GM12878 (cell line): Measurements from ENCODE around the gene IGF2BP1. TPM values are rescaled to one million over a fixed set of nuclear protein-coding genes. Genes with fewer than 3 reads are reported as not detected.

Experiments used
- ATAC-seq: fragments of 200-7000 bp; cut with Tn5 transposase; 3 replicates; pipeline ENCODE4 v1.9.1; 2020; ENCODE audit warnings: mild to moderate bottlenecking, moderate library complexity
- BruUV-seq: library from RNA; stranded (reverse); fragments of 400-500 nt; replicated peaks from 2 replicates; lab custom pipeline; 2021; lab: Mats Ljungman, UMichigan
- CTCF ChIA-PET: fragments of 300-600 bp; sonication (Branson Sonifier 250); formaldehyde crosslinking; extraction: SDS; loops from one replicate; lab custom pipeline; 2021; ENCODE audit warnings: inconsistent platforms; lab: Yijun Ruan, JAX
- POLR2A ChIA-PET: fragments of 350-600 bp; formaldehyde crosslinking; extraction: SDS; loops from one replicate; lab custom pipeline; 2021; ENCODE audit warnings: inconsistent platforms; lab: Charles Lee
- RAD21 ChIA-PET: fragments of 300-600 bp; sonication (Branson Sonifier 250); formaldehyde crosslinking; loops from one replicate; lab custom pipeline; 2023; ENCODE audit warnings: antibody characterized with exemption; ENCODE audit not compliant: unreplicated experiment; lab: Charles Lee
- SMC1A ChIA-PET: fragments of 300-600 bp; sonication (Branson Sonifier 250); formaldehyde crosslinking; loops from one replicate; lab custom pipeline; 2023; ENCODE audit not compliant: unreplicated experiment, uncharacterized antibody; lab: Charles Lee
- DNase-seq: peaks from one replicate; pipeline ENCODE4 v3.0.0-alpha.2; 2011; ENCODE audit warnings: low read depth, low spot score
- FAIRE-seq: peaks from 3 replicates; lab custom pipeline; 2011; peaks lifted over from hg19 to GRCh38; lab: Jason Lieb, UNC
- H2AFZ ChIP-seq: 2 replicates; pipeline ENCODE4 v1.6.0; 2011; ENCODE audit warnings: low read depth, low read length, control low read depth; ENCODE audit not compliant: control insufficient read depth
- H3K27ac ChIP-seq: 2 replicates; pipeline ENCODE4 v1.5.1; 2011; ENCODE audit warnings: control low read depth; ENCODE audit not compliant: control insufficient read depth, insufficient read depth
- H3K27me3 ChIP-seq, 2 experiments: replicated peaks in 1 of 2; 2 replicates each; pipeline versions ENCODE4 v1.6.0 to v1.6.1; 2011; ENCODE audit warnings: low read length in 1 of 2; ENCODE audit not compliant: control insufficient read depth in 2 of 2, insufficient read depth in 2 of 2
- H3K36me3 ChIP-seq, 2 experiments: 2 replicates each; pipeline ENCODE4 v1.5.1; 2011; ENCODE audit warnings: low read length in 1 of 2; ENCODE audit not compliant: control insufficient read depth in 2 of 2, insufficient read depth in 2 of 2
- H3K4me1 ChIP-seq: 2 replicates; pipeline ENCODE4 v1.6.1; 2011; ENCODE audit warnings: mild to moderate bottlenecking, low read length, moderate library complexity, mixed read lengths; ENCODE audit not compliant: control insufficient read depth, insufficient read depth
- H3K4me2 ChIP-seq: 2 replicates; pipeline ENCODE4 v1.6.0; 2011; ENCODE audit warnings: control low read depth; ENCODE audit not compliant: control insufficient read depth, insufficient read depth
- H3K4me3 ChIP-seq: fragments of 200-600 bp; sonication (generic); 2 replicates; pipeline ENCODE4 v1.5.1; 2016
- H3K79me2 ChIP-seq: 2 replicates; pipeline ENCODE4 v1.6.0; 2011; ENCODE audit warnings: low read length; ENCODE audit not compliant: control insufficient read depth, insufficient read depth
- H3K9ac ChIP-seq: 2 replicates; pipeline ENCODE4 v1.8.0; 2011; ENCODE audit warnings: low read length, control low read depth, mixed read lengths; ENCODE audit not compliant: control insufficient read depth, insufficient read depth
- H3K9me3 ChIP-seq: replicated peaks from 3 replicates; pipeline ENCODE4 v1.5.1; 2011; ENCODE audit warnings: mild to moderate bottlenecking, low read length; ENCODE audit not compliant: control insufficient read depth, insufficient read depth
- H4K20me1 ChIP-seq: 2 replicates; pipeline ENCODE4 v1.6.0; 2011; ENCODE audit not compliant: control insufficient read depth, insufficient read depth
- CBFB ChIP-seq: IDR thresholded peaks from 2 replicates; pipeline ENCODE4 v1.6.1; 2016; ENCODE audit warnings: antibody characterized with exemption, low read depth
- CBX3 ChIP-seq: fragments of 200-600 bp; sonication (generic); IDR thresholded peaks from 2 replicates; pipeline ENCODE4 v1.6.1; 2016; ENCODE audit warnings: low read depth, borderline replicate concordance
- E4F1 ChIP-seq: fragments of 450-650 bp; IDR thresholded peaks from 2 replicates; pipeline ENCODE4 v1.6.1; 2018; ENCODE audit warnings: borderline replicate concordance, mild to moderate bottlenecking; ENCODE audit not compliant: partially characterized antibody
- EED ChIP-seq: sonication (generic); IDR thresholded peaks from 2 replicates; pipeline ENCODE4 v1.6.1; 2016; ENCODE audit warnings: antibody characterized with exemption, low read depth
- GATAD2B ChIP-seq: fragments of 450-650 bp; conservative IDR thresholded peaks from 2 replicates; pipeline ENCODE4 v1.6.1; 2017; ENCODE audit warnings: low read depth, mild to moderate bottlenecking, moderate library complexity
- JUND ChIP-seq: IDR thresholded peaks from 2 replicates; pipeline ENCODE4 v1.6.1; 2012; ENCODE audit warnings: low read depth, mild to moderate bottlenecking, low read length, improper control_type of control experiment, moderate library complexity
- KDM1A ChIP-seq: fragments of 200-600 bp; sonication (generic); IDR thresholded peaks from 2 replicates; pipeline ENCODE4 v1.6.1; 2016; ENCODE audit warnings: borderline replicate concordance
- KLF5 ChIP-seq: fragments of 450-650 bp; IDR thresholded peaks from 2 replicates; pipeline ENCODE4 v1.6.1; 2014; ENCODE audit warnings: mild to moderate bottlenecking; ENCODE audit not compliant: partially characterized antibody
- LARP7 ChIP-seq: fragments of 450-650 bp; IDR thresholded peaks from 2 replicates; pipeline ENCODE4 v1.6.1; 2017; ENCODE audit warnings: mild to moderate bottlenecking
- MYC ChIP-seq: IDR thresholded peaks from 2 replicates; pipeline ENCODE4 v1.6.1; 2011; ENCODE audit warnings: mild to moderate bottlenecking, low read length, moderate library complexity, inconsistent platforms; ENCODE audit not compliant: insufficient read depth, insufficient replicate concordance, insufficient read length, severe bottlenecking
- POLR2A ChIP-seq: IDR thresholded peaks from 2 replicates; pipeline ENCODE4 v1.6.1; 2011; ENCODE audit warnings: low read depth, mild to moderate bottlenecking, low read length
- RAD51 ChIP-seq: fragments of 450-650 bp; IDR thresholded peaks from 2 replicates; pipeline ENCODE4 v1.6.1; 2016; ENCODE audit warnings: moderate library complexity, mild to moderate bottlenecking, inconsistent platforms
- SREBF2 ChIP-seq: IDR thresholded peaks from 2 replicates; pipeline ENCODE4 v1.6.1; 2012; ENCODE audit warnings: mild to moderate bottlenecking, low read length
- TARDBP ChIP-seq: IDR thresholded peaks from 2 replicates; pipeline ENCODE4 v1.6.1; 2016; ENCODE audit warnings: borderline replicate concordance
- TCF12 ChIP-seq: IDR thresholded peaks from 2 replicates; pipeline ENCODE4 v1.6.1; 2011; ENCODE audit warnings: low read depth, mild to moderate bottlenecking, low read length
- WRNIP1 ChIP-seq: IDR thresholded peaks from 2 replicates; pipeline ENCODE4 v1.6.1; 2011; ENCODE audit warnings: low read depth, low read length, improper control_type of control experiment, borderline replicate concordance
- WGBS: methylation state at CpG from one replicate; pipeline ENCODE4 v1.1.6; 2016; ENCODE audit warnings: low lambda C conversion rate; ENCODE audit not compliant: insufficient replicate concordance, insufficient coverage; ENCODE audit errors: missing lambda C conversion rate; 5-methylcytosine and 5-hydroxymethylcytosine counted together
- in situ Hi-C: fragments of 300-500 bp; cut with MboI; formaldehyde crosslinking; loops from 9 replicates; pipeline ENCODE4 v1.14.3; 2018; ENCODE audit warnings: mixed read lengths
- intact Hi-C: fragments of 100-400 bp; cut with micrococcal nuclease; formaldehyde crosslinking; loops from one replicate; pipeline ENCODE4 v1.14.2; 2022; ENCODE audit not compliant: unreplicated experiment
- polyA plus RNA-seq, 11 experiments: library from polyadenylated mRNA; depleted of rRNA in 4 of 11; unstranded in 6 of 11; stranded (reverse) in 5 of 11; fragments of >200 nt; fragmentation: Nextera tagmentation in 4 of 11; fragmentation: Illumina TruSeq in 1 of 11; extraction: Ambion mirVana in 4 of 11; extraction: Trizol in 1 of 11; gene quantifications; 1 replicate in 1 of 11; 2 replicates in 10 of 11; pipeline versions ENCODE4 v1.2.1 to v1.2.3, GENCODE V29; 2011 to 2016; ENCODE audit warnings: inconsistent platforms in 2 of 11, missing spikeins in 2 of 11, low read depth in 1 of 11
- total RNA-seq, 4 experiments: library from RNA; depleted of rRNA in 3 of 4; stranded (reverse); fragments of >200 nt in 3 of 4; fragmentation: Illumina TruSeq in 1 of 4; extraction: Trizol in 1 of 4; gene quantifications; 2 replicates each; pipeline versions ENCODE4 v1.2.1 to v1.2.3, GENCODE V29; 2013 to 2021
- TF ChIP-seq, protein P1 (sequence below): IDR thresholded peaks from 2 replicates; pipeline ENCODE4 v1.6.1; 2012; ENCODE audit warnings: mild to moderate bottlenecking, low read depth, low read length

Gene IGF2BP1
- total and polyA plus RNA-seq, 10 of the 15 experiments (the other 5 are each of a cell fraction or from before 2014, with no cell fraction given) = 0.04 to 2.4 (median 0.13) TPM; not detected in 1

- no peaks in the 10 kb centered on the region for H4K20me1 ChIP-seq
- intact Hi-C loops (no loop called here), in situ Hi-C loops (no loop called here)
- H3K4me1 ChIP-seq = no peaks in the 10 kb centered on the region
- ChIA-PET CTCF (interaction anchor here (0.5 kb wide), 1 partner anchor 58 kb away, joined by 3 read pairs; no protein-coding TSS in a partner anchor), POLR2A (no interaction called here), RAD21 (no interaction called here), SMC1A (no interaction called here)
- no peak overlapping the region for H3K9ac ChIP-seq
- no peak overlapping the region for H2AFZ ChIP-seq
- 23% methylated on average over 7 of the region's 7 CpGs for WGBS
- no peak for ATAC-seq
- H3K79me2 ChIP-seq = no peaks in the 10 kb centered on the region
- H3K4me3 ChIP-seq = no peak overlapping the region
- H3K27me3 ChIP-seq = peaks cover 0 to 2% of the 10 kb centered on the region in 2 experiments; a peak in 3 of 4 replicates
- no peak for FAIRE-seq
- H3K36me3 ChIP-seq = no peaks in the 10 kb centered on the region
- no peak overlapping the region for H3K27ac ChIP-seq
- DNase-seq = no peak
- H3K9me3 ChIP-seq = no peaks in the 10 kb centered on the region; the same call in 2 of the 3 replicates
- TF ChIP-seq JUND = no peak
- TF ChIP-seq CBX3 = no peak
- TF ChIP-seq TARDBP = no peak
- no peak for TF ChIP-seq RAD51
- TF ChIP-seq MYC = no peak
- TF ChIP-seq SREBF2 = no peak
- TF ChIP-seq CBFB = no peak
- no peak for TF ChIP-seq EED
- TF ChIP-seq KDM1A = no peak
- TF ChIP-seq WRNIP1 = no peak
- no peak for TF ChIP-seq E4F1
- TF ChIP-seq, protein P1, sequence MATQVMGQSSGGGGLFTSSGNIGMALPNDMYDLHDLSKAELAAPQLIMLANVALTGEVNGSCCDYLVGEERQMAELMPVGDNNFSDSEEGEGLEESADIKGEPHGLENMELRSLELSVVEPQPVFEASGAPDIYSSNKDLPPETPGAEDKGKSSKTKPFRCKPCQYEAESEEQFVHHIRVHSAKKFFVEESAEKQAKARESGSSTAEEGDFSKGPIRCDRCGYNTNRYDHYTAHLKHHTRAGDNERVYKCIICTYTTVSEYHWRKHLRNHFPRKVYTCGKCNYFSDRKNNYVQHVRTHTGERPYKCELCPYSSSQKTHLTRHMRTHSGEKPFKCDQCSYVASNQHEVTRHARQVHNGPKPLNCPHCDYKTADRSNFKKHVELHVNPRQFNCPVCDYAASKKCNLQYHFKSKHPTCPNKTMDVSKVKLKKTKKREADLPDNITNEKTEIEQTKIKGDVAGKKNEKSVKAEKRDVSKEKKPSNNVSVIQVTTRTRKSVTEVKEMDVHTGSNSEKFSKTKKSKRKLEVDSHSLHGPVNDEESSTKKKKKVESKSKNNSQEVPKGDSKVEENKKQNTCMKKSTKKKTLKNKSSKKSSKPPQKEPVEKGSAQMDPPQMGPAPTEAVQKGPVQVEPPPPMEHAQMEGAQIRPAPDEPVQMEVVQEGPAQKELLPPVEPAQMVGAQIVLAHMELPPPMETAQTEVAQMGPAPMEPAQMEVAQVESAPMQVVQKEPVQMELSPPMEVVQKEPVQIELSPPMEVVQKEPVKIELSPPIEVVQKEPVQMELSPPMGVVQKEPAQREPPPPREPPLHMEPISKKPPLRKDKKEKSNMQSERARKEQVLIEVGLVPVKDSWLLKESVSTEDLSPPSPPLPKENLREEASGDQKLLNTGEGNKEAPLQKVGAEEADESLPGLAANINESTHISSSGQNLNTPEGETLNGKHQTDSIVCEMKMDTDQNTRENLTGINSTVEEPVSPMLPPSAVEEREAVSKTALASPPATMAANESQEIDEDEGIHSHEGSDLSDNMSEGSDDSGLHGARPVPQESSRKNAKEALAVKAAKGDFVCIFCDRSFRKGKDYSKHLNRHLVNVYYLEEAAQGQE = no peak
- no peak for TF ChIP-seq GATAD2B
- no peak for TF ChIP-seq TCF12
- TF ChIP-seq POLR2A = no peak
- no peak for TF ChIP-seq LARP7
- no peak for TF ChIP-seq KLF5
- no peak overlapping the region for H3K4me2 ChIP-seq
- BruUV-seq = no TSS peak
Measured at GRCh38 chr17:48972749-48973097, 24.5 kb upstream of the IGF2BP1 start.
